ENCODE measurements around the gene PPP1R12C.

DNA sequence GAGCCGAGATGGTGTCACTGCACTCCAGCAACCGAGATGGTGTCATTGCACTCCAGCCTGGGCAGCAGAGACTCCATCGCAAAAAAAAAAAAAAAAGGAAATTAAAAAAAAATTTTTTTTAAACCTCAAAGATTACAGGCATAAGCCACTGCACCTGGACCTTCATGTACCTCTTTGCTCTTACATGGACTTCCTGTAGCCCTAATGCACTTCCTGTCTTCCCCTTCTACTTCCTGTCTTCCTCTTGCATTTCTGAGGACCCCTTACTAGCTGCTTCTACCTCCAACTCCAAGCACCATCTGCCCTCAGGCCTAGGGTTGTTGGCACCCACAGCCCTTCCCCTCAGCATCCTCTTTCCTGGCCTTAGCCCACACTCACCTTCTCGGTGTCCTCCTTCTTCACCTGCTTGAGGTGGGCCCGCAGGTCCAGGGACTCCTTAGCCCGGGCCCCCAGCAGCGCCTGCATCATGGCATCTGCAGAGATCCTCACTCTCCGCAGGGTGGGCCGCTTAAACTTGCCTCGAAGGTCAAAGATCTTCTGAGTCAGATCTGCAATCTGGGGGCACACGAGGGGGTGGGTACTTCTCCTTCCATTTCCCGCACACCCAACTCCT lies 36.3 kb upstream of the PPP1R12C start:
- TF ChIP-seq, protein P1, sequence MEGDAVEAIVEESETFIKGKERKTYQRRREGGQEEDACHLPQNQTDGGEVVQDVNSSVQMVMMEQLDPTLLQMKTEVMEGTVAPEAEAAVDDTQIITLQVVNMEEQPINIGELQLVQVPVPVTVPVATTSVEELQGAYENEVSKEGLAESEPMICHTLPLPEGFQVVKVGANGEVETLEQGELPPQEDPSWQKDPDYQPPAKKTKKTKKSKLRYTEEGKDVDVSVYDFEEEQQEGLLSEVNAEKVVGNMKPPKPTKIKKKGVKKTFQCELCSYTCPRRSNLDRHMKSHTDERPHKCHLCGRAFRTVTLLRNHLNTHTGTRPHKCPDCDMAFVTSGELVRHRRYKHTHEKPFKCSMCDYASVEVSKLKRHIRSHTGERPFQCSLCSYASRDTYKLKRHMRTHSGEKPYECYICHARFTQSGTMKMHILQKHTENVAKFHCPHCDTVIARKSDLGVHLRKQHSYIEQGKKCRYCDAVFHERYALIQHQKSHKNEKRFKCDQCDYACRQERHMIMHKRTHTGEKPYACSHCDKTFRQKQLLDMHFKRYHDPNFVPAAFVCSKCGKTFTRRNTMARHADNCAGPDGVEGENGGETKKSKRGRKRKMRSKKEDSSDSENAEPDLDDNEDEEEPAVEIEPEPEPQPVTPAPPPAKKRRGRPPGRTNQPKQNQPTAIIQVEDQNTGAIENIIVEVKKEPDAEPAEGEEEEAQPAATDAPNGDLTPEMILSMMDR (conservative IDR thresholded peaks at IDR 0.05; ENCODE audit: low read depth, low read length) = no peak
- no peak for TF ChIP-seq EZH2 (IDR thresholded peaks at IDR 0.05; ENCODE audit: low read length, unreplicated experiment)
